ENCODE data around the gene DDT.
A peak's percentile ranks its signal among the peaks of the same experiment; 100 is the strongest.

DNA sequence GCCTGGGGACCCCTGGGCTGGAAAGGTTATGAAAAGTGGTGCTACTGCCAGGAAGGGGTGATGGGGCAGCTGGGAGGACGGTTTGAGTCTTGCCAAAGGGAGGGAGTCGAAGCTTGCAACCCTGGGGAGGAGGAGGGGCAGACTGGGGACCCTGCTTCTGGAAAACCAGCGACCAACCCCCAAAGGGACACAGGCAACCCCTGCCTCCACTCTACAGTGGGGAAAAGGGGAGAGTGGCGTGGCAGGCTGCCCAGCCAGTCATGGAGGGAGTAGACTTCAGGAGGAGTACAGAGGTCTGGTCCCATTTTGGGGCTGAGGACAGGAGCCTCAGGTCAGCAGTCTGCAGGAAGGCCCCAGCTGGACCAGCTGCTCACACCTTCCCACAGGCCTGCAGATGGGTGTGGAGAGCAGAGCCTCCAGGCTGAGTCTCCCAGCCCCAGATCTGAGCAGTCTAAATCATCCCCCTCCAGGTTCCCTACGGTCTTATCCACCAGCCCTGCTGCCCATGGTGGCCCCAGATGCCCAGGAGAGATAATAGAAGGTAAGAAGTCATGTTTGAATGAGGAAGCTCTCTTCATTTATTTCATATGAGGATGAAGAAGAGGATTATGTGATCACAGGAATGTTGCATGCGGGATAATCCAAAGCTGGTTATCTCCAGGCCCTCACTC lies 3.3 kb downstream of the DDT start:
- TF ChIP-seq, protein P1, sequence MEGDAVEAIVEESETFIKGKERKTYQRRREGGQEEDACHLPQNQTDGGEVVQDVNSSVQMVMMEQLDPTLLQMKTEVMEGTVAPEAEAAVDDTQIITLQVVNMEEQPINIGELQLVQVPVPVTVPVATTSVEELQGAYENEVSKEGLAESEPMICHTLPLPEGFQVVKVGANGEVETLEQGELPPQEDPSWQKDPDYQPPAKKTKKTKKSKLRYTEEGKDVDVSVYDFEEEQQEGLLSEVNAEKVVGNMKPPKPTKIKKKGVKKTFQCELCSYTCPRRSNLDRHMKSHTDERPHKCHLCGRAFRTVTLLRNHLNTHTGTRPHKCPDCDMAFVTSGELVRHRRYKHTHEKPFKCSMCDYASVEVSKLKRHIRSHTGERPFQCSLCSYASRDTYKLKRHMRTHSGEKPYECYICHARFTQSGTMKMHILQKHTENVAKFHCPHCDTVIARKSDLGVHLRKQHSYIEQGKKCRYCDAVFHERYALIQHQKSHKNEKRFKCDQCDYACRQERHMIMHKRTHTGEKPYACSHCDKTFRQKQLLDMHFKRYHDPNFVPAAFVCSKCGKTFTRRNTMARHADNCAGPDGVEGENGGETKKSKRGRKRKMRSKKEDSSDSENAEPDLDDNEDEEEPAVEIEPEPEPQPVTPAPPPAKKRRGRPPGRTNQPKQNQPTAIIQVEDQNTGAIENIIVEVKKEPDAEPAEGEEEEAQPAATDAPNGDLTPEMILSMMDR (IDR thresholded peaks at IDR 0.05; ENCODE audit: low read depth, low read length, missing input control): no peak
- TF ChIP-seq JUND (IDR thresholded peaks at IDR 0.05) (peak in 1 of 2 donors; percentile 11), YY1 (IDR thresholded peaks at IDR 0.05) (no peak), TAF1 (conservative IDR thresholded peaks at IDR 0.05) (no peak), RAD21 (IDR thresholded peaks at IDR 0.05) (no peak), GABPA (IDR thresholded peaks at IDR 0.05 in 1 of 2, conservative IDR thresholded peaks at IDR 0.05 in 1 of 2) (no peak), NR2F2 (IDR thresholded peaks at IDR 0.05) (no peak), RXRA (IDR thresholded peaks at IDR 0.05) (peak in 1 of 2 donors; percentile 5)
- TF ChIP-seq, protein P2, sequence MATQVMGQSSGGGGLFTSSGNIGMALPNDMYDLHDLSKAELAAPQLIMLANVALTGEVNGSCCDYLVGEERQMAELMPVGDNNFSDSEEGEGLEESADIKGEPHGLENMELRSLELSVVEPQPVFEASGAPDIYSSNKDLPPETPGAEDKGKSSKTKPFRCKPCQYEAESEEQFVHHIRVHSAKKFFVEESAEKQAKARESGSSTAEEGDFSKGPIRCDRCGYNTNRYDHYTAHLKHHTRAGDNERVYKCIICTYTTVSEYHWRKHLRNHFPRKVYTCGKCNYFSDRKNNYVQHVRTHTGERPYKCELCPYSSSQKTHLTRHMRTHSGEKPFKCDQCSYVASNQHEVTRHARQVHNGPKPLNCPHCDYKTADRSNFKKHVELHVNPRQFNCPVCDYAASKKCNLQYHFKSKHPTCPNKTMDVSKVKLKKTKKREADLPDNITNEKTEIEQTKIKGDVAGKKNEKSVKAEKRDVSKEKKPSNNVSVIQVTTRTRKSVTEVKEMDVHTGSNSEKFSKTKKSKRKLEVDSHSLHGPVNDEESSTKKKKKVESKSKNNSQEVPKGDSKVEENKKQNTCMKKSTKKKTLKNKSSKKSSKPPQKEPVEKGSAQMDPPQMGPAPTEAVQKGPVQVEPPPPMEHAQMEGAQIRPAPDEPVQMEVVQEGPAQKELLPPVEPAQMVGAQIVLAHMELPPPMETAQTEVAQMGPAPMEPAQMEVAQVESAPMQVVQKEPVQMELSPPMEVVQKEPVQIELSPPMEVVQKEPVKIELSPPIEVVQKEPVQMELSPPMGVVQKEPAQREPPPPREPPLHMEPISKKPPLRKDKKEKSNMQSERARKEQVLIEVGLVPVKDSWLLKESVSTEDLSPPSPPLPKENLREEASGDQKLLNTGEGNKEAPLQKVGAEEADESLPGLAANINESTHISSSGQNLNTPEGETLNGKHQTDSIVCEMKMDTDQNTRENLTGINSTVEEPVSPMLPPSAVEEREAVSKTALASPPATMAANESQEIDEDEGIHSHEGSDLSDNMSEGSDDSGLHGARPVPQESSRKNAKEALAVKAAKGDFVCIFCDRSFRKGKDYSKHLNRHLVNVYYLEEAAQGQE (IDR thresholded peaks at IDR 0.05): no peak

All from liver (tissue), 3 donors.